Caco-2 (cell line): ENCODE results near the gene ZNF560. TPM values are rescaled to one million over a fixed set of nuclear protein-coding genes. Genes with fewer than 3 reads are reported as not detected.

Source experiments
- BruUV-seq: library from RNA; stranded (reverse); fragments of 400-500 nt; replicated peaks from 2 replicates; lab custom pipeline; 2021; lab: Mats Ljungman, UMichigan
- CTCF ChIA-PET: fragments of 300-600 bp; sonication (Branson Sonifier 250); formaldehyde crosslinking; loops from one replicate; lab custom pipeline; 2022; ENCODE audit warnings: antibody characterized with exemption; lab: Charles Lee
- POLR2A ChIA-PET: fragments of 300-600 bp; sonication (Branson Sonifier 250); formaldehyde crosslinking; loops from one replicate; lab custom pipeline; 2022; ENCODE audit warnings: antibody characterized with exemption; lab: Charles Lee
- DNase-seq, 2 experiments: peaks; one replicate each; pipeline versions ENCODE4 v3.0.0 to v3.0.0-alpha.2; 2020 to 2022
- H3K27me3 ChIP-seq: replicated peaks from 2 replicates; pipeline ENCODE4 v1.6.0; 2011; ENCODE audit warnings: low read length; ENCODE audit not compliant: control insufficient read depth, insufficient read depth
- H3K36me3 ChIP-seq: 2 replicates; pipeline ENCODE4 v1.5.1; 2011; ENCODE audit warnings: low read length; ENCODE audit not compliant: control insufficient read depth, insufficient read depth
- H3K4me1 ChIP-seq: fragments of 250-450 bp; sonication (Bioruptor Pico); 2 replicates; pipeline ENCODE4 v1.5.1; 2020; ENCODE audit warnings: mild to moderate bottlenecking
- H3K4me3 ChIP-seq: 2 replicates; pipeline ENCODE4 v1.5.1; 2011; ENCODE audit warnings: low read depth, mild to moderate bottlenecking, control low read depth, low read length
- H3K9me3 ChIP-seq: fragments of 250-450 bp; sonication (Bioruptor Pico); 2 replicates; pipeline ENCODE4 v1.5.1; 2020; ENCODE audit warnings: mild to moderate bottlenecking, moderate library complexity
- H3K27ac Mint-ChIP-seq: one replicate; pipeline ENCODE4 v1.8.0; 2022; ENCODE audit warnings: mixed read lengths; ENCODE audit not compliant: unreplicated experiment
- H3K27me3 Mint-ChIP-seq: one replicate; pipeline ENCODE4 v1.8.0; 2022; ENCODE audit warnings: mixed read lengths; ENCODE audit not compliant: insufficient read depth, unreplicated experiment
- H3K36me3 Mint-ChIP-seq: one replicate; pipeline ENCODE4 v1.8.0; 2022; ENCODE audit warnings: mild to moderate bottlenecking, mixed read lengths; ENCODE audit not compliant: insufficient read depth, unreplicated experiment
- H3K4me1 Mint-ChIP-seq: one replicate; pipeline ENCODE4 v1.8.0; 2022; ENCODE audit warnings: low read depth, mixed read lengths; ENCODE audit not compliant: unreplicated experiment
- H3K4me3 Mint-ChIP-seq: one replicate; pipeline ENCODE4 v1.8.0; 2022; ENCODE audit warnings: mild to moderate bottlenecking, moderate library complexity, mixed read lengths; ENCODE audit not compliant: unreplicated experiment
- H3K9me3 Mint-ChIP-seq: one replicate; pipeline ENCODE4 v1.8.0; 2022; ENCODE audit warnings: mixed read lengths; ENCODE audit not compliant: unreplicated experiment
- intact Hi-C: fragments of 100-400 bp; cut with micrococcal nuclease; formaldehyde crosslinking; loops from one replicate; pipeline ENCODE4 v1.10.0; 2022; ENCODE audit not compliant: unreplicated experiment
- total RNA-seq: library from RNA; stranded (reverse); gene quantifications from 2 replicates; pipeline ENCODE4 v1.2.3, GENCODE V29; 2022
- TF ChIP-seq, protein P1 (sequence below), 2 experiments: fragments of 200-600 bp in 1 of 2; IDR thresholded peaks; 1 replicate in 1 of 2; 2 replicates in 1 of 2; pipeline versions ENCODE4 v1.5.1 to v1.8.0; 2011 to 2022; ENCODE audit warnings: antibody characterized with exemption in 1 of 2, control low read depth in 1 of 2, inconsistent platforms in 1 of 2, low read depth in 1 of 2, low read length in 1 of 2, mild to moderate bottlenecking in 1 of 2, moderate library complexity in 1 of 2; ENCODE audit not compliant: insufficient read depth in 1 of 2, severe bottlenecking in 1 of 2, unreplicated experiment in 1 of 2

ZNF560 gene
- total RNA-seq, 1 experiment from 2014 or later: not detected

DNA sequence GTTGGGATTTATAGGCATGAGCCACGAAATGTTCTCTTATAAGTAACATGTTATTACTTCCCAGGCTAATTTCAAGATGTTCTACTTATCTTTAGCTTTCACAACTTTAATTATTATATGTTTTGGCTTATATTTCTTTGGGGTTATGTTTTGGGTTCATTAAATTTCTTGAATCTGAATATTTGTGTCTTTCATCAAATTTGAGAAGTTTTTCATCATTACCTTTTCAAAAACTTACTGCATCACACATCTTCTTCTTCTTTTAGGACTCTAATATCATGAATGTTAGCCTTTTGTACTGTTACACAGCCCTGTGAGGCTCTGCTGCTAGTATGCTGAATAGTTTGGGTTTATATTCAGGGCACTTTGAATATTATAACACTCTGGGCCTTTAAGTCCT, 53.4 kb downstream of the ZNF560 start:
- DNase-seq: no peak
- peaks cover 30% of the 10 kb centered on the region for H3K9me3 Mint-ChIP-seq
- H3K4me3 Mint-ChIP-seq: no peak overlapping the region
- Histone ChIP-seq H3K27me3 (no peaks in the 10 kb centered on the region), H3K36me3 (no peaks in the 10 kb centered on the region), H3K4me1 (no peaks in the 10 kb centered on the region), H3K9me3 (no peaks in the 10 kb centered on the region; the same call in none of the 2 replicates), H3K4me3 (no peak overlapping the region)
- no peaks in the 10 kb centered on the region for H3K36me3 Mint-ChIP-seq
- intact Hi-C loops: no loop called here
- TF ChIP-seq, protein P1, sequence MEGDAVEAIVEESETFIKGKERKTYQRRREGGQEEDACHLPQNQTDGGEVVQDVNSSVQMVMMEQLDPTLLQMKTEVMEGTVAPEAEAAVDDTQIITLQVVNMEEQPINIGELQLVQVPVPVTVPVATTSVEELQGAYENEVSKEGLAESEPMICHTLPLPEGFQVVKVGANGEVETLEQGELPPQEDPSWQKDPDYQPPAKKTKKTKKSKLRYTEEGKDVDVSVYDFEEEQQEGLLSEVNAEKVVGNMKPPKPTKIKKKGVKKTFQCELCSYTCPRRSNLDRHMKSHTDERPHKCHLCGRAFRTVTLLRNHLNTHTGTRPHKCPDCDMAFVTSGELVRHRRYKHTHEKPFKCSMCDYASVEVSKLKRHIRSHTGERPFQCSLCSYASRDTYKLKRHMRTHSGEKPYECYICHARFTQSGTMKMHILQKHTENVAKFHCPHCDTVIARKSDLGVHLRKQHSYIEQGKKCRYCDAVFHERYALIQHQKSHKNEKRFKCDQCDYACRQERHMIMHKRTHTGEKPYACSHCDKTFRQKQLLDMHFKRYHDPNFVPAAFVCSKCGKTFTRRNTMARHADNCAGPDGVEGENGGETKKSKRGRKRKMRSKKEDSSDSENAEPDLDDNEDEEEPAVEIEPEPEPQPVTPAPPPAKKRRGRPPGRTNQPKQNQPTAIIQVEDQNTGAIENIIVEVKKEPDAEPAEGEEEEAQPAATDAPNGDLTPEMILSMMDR (IDR thresholded peaks at IDR 0.05; ENCODE audit: insufficient read depth in 1 of 2, low read depth in 1 of 2, low read length in 1 of 2, severe bottlenecking in 1 of 2, unreplicated experiment in 1 of 2): no peak
- no peaks in the 10 kb centered on the region for H3K4me1 Mint-ChIP-seq
- H3K27ac Mint-ChIP-seq: no peak overlapping the region
- BruUV-seq: no TSS peak
- ChIA-PET CTCF (no interaction called here), POLR2A (no interaction called here)
- H3K27me3 Mint-ChIP-seq: no peaks in the 10 kb centered on the region

DNA sequence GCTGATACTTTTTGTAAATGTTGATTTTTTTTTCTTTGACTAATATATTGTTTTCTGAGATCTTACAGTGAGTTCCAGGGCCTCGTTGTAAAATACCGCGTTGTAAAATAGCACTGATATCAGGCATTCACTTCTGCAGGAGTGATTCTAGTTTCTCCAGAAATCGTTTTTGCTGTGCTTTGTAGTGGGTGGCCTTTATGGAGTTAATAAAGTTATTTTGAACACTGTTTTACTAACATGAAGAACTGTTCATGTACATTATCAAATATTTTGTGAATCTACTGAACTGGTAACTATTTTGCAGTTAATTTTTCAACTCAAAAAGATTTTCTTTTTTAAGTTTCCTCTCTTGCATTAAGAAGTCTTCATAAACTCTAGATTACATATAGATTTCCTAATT, 62.1 kb downstream of the ZNF560 start:
- no peaks in the 10 kb centered on the region for H3K27me3 Mint-ChIP-seq
- no peak for DNase-seq
- peak overlapping the region; percentile 96 for H3K27ac Mint-ChIP-seq
- Histone ChIP-seq H3K36me3 (no peaks in the 10 kb centered on the region), H3K27me3 (no peaks in the 10 kb centered on the region), H3K4me3 (no peak overlapping the region), H3K4me1 (no peaks in the 10 kb centered on the region), H3K9me3 (no peaks in the 10 kb centered on the region; the same call in 1 of the 2 replicates)
- TF ChIP-seq, protein P1 (IDR thresholded peaks at IDR 0.05; ENCODE audit: insufficient read depth in 1 of 2, low read depth in 1 of 2, low read length in 1 of 2, severe bottlenecking in 1 of 2, unreplicated experiment in 1 of 2): no peak
- intact Hi-C loops: loop anchor here (10.0 kb wide), 2 partner anchors 98 to 232 kb away; partner anchors contain the start of gene ZNF426
- ChIA-PET CTCF (interaction anchor here (0.6 kb wide), 1 partner anchor 1169 kb away, joined by 3 read pairs; no protein-coding TSS in a partner anchor), POLR2A (no interaction called here)
- no TSS peak for BruUV-seq
- H3K9me3 Mint-ChIP-seq: no peaks in the 10 kb centered on the region
- H3K36me3 Mint-ChIP-seq: peaks cover 22% of the 10 kb centered on the region
- H3K4me1 Mint-ChIP-seq: peaks cover 8% of the 10 kb centered on the region
- peak overlapping the region; percentile 86 for H3K4me3 Mint-ChIP-seq

DNA sequence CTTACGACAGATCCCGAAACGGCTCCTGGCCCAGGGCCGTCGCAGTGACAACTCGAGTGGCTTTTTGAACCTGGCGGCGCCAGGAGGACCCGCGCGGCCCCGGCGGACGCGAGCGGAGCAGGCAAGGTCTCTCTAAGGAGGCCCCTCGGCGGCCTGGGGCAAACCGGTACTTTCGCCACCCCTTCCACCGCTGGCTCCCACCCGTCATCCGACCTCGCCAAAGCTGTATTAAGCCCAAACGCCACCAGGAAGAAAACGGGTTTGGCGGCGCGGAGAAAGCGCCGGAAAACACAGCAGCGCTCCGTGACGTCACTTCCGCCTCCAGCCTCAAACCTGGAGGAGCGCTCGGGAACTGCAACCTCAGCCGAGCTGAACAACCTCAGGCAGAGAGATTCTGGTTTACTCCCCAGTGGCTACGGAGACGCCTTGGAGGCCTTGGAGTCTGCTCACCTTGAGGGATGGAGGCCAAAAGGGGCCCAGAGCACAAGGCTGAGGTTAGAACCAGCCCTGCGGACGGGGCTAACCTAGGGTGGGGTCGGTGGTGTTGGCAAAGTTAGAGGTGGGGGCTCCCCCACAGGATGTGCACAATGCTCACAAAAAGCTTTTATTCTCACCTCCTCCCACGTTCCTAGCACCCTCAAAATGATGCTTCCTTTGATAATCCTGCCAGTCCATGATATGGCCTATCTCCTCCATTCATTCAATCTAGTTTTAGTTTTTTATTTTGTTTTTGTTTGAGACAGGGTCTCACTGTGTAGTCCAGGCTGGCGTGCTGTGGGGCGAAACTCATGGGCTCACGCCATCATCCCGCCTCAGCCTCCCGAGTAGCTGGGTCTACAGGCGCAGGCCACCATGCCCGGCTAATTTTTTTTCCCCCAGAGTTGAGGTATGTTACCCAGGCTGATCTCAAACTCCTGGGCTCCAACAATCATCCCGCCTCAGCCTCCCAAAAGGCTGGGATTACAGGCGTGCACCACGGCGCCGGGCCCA, 62.8 kb downstream of the ZNF560 start, which contains the start of gene ZNF266:
Gene ZNF266 (minus strand): TSS at position 295 of the 990 bp plus-strand sequence. CDS start 15,484 bp downstream, outside the sequence.
- intact Hi-C loops: loop anchor here (10.0 kb wide), 2 partner anchors 99 to 231 kb away; partner anchors contain the start of gene ZNF426
- TSS peak; percentile 66 for BruUV-seq

More for the DNA sequence above, 62.8 kb downstream of the ZNF560 start, which contains the start of gene ZNF266:
- peak within 1 kb of the TSS; percentile 62 for H3K4me3 ChIP-seq
- Mint-ChIP-seq H3K36me3 (peaks cover 22% of the 10 kb centered on the region), H3K4me3 (peak within 1 kb of the TSS; percentile 86), H3K27me3 (no peaks in the 10 kb centered on the region), H3K4me1 (peaks cover 8% of the 10 kb centered on the region), H3K27ac (peak within 1 kb of the TSS; percentile 96), H3K9me3 (no peaks in the 10 kb centered on the region)
- H3K9me3 ChIP-seq: no peaks in the 10 kb centered on the region; the same call in 1 of the 2 replicates
- no peaks in the 10 kb centered on the region for H3K27me3 ChIP-seq
- no peaks in the 10 kb centered on the region for H3K4me1 ChIP-seq
- TF ChIP-seq, protein P1 (IDR thresholded peaks at IDR 0.05; ENCODE audit: insufficient read depth in 1 of 2, low read depth in 1 of 2, low read length in 1 of 2, severe bottlenecking in 1 of 2, unreplicated experiment in 1 of 2): peak; percentile 59 to 70
- POLR2A ChIA-PET: interaction anchor here (0.6 to 0.7 kb wide), 2 partner anchors 122 to 289 kb away, joined by 3 read pairs; no protein-coding TSS in a partner anchor
- DNase-seq: peak; percentile 88 to 89
- CTCF ChIA-PET: interaction anchor here (0.6 kb wide), 3 partner anchors 16 to 1168 kb away, joined by 3 to 4 read pairs (median 3); no protein-coding TSS in a partner anchor
- no peaks in the 10 kb centered on the region; the same call in 1 of the 2 replicates for H3K36me3 ChIP-seq
